ENCODE results near the gene WDR45B. TPM values are rescaled to one million over a fixed set of nuclear protein-coding genes. Genes with fewer than 3 reads are reported as not detected.
"Not testable (repeated sequence)": the region's sequence is repeated elsewhere in the genome, so short reads cannot be mapped to it uniquely, and the experiment has no call there.

WDR45B gene
- total RNA-seq, 1 donor from 2014 or later = 67.1 TPM

GRCh38 chr17:82662711-82663261 is 14.5 kb upstream of the WDR45B start:
- DNase-seq (ENCODE audit: low spot score) = no peak
- intact Hi-C loops (cut with DNase I) = loop anchor here (5.0 kb wide), 1 partner anchor 105 kb away; no protein-coding TSS in a partner anchor
- no peak for ATAC-seq

- DNase-seq (ENCODE audit: low spot score) = no peak
- intact Hi-C loops (cut with DNase I) = loop anchor here (5.0 kb wide), 1 partner anchor 105 kb away; no protein-coding TSS in a partner anchor
- ATAC-seq = peak; percentile 9
Observed at GRCh38 chr17:82661717-82662683, 13.8 kb upstream of the WDR45B start.

GRCh38 chr17:82659886-82660285 is 11.6 kb upstream of the WDR45B start:
- intact Hi-C loops (cut with DNase I) = loop anchor here (5.0 kb wide), 1 partner anchor 107 kb away; no protein-coding TSS in a partner anchor

GRCh38 chr17:82658796-82659452 is 10.7 kb upstream of the WDR45B start:
- DNase-seq (ENCODE audit: low spot score) = peak; percentile 54
- no peak for ATAC-seq
- intact Hi-C loops (cut with DNase I) = no loop called here

More at GRCh38 chr17:82659886-82660285, 11.6 kb upstream of the WDR45B start:
- ATAC-seq = no peak
- peak; percentile 37 for DNase-seq (ENCODE audit: low spot score)

- DNase-seq (ENCODE audit: low spot score) (peak; percentile 50), ATAC-seq (no peak)
- intact Hi-C loops (cut with DNase I) = no loop called here
Observed at GRCh38 chr17:82658331-82658730, 10.1 kb upstream of the WDR45B start.

- intact Hi-C loops (cut with DNase I) = no loop called here
- DNase-seq (ENCODE audit: low spot score) = peak; percentile 54
- no peak for ATAC-seq
Observed at GRCh38 chr17:82657926-82658325, 9.7 kb upstream of the WDR45B start.

GRCh38 chr17:82656266-82656665 is 8.0 kb upstream of the WDR45B start:
- intact Hi-C loops (cut with DNase I) = no loop called here
- no peak for DNase-seq (ENCODE audit: low spot score)
- ATAC-seq = no peak

GRCh38 chr17:82655523-82655922 is 7.3 kb upstream of the WDR45B start:
- intact Hi-C loops (cut with DNase I) = no loop called here
- ATAC-seq (no peak), DNase-seq (ENCODE audit: low spot score) (no peak)

- intact Hi-C loops (cut with DNase I) = no loop called here
- no peak for ATAC-seq
- no peak for DNase-seq (ENCODE audit: low spot score)
Observed at GRCh38 chr17:82655038-82655479, 6.8 kb upstream of the WDR45B start.

GRCh38 chr17:82654611-82655010 is 6.4 kb upstream of the WDR45B start:
- ATAC-seq; intact Hi-C loops (cut with DNase I); DNase-seq (ENCODE audit: low spot score): not testable (repeated sequence)

- no peak for DNase-seq (ENCODE audit: low spot score)
- no peak for ATAC-seq
- intact Hi-C loops (cut with DNase I) = no loop called here
Observed at GRCh38 chr17:82653651-82654528, 5.6 kb upstream of the WDR45B start.

GRCh38 chr17:82650723-82651122 is 2.5 kb upstream of the WDR45B start:
- no peak for ATAC-seq
- DNase-seq (ENCODE audit: low spot score) = no peak
- intact Hi-C loops (cut with DNase I) = no loop called here

GRCh38 chr17:82649501-82650261 is 1.4 kb upstream of the WDR45B start:
- ATAC-seq (peak; percentile 1), DNase-seq (ENCODE audit: low spot score) (no peak)
- intact Hi-C loops (cut with DNase I) = no loop called here

- DNase-seq (ENCODE audit: low spot score) = peak; percentile 85
- intact Hi-C loops (cut with DNase I) = no loop called here
- ATAC-seq = peak; percentile 57
Observed at GRCh38 chr17:82648742-82649331, 593 bp upstream of the WDR45B start.

GRCh38 chr17:82647593-82648164 is 565 bp downstream of the WDR45B start:
- DNase-seq (ENCODE audit: low spot score) (peak; percentile 79), ATAC-seq (peak; percentile 3)
- intact Hi-C loops (cut with DNase I) = no loop called here

GRCh38 chr17:82645516-82645915 is 2.7 kb downstream of the WDR45B start:
- DNase-seq (ENCODE audit: low spot score) (no peak), ATAC-seq (no peak)

GRCh38 chr17:82644148-82644547 is 4.1 kb downstream of the WDR45B start:
- ATAC-seq = no peak
- intact Hi-C loops (cut with DNase I) = no loop called here
- DNase-seq (ENCODE audit: low spot score) = no peak

More at GRCh38 chr17:82645516-82645915, 2.7 kb downstream of the WDR45B start:
- intact Hi-C loops (cut with DNase I) = no loop called here
